ENCODE data around the gene UBE2O.
A peak's percentile ranks its signal among the peaks of the same experiment; 100 is the strongest.

Gene UBE2O

DNA sequence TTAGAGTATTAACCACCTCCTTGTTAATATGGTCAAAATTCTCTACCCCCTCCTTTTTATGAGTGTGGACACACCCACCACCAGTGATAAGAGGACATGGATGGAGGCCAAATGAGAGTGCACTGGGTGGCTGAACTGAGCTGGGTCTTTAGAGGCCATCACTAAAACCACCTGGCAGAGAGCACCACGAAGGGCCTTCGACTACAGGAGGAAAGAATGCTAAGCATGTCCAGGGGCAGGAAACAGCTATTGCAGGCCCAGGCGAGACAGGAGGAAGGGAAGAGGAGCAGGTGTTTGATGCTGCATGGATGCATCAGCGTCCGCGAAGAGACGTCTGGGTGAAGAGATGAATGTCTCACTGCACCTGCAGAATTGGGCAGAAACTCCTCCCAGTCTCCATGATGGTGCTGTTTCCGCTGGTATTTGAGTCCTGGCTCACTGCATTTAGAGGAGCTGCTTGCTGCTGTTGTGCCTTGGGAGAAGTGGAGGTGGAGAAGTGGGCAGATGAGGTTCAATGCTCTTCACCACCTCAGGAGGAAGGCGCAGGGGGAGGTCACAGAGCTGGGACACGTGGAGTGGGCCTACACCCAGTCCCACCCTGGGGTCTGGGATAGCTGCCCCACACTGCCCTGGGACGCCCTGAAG is 35.3 kb downstream of the UBE2O start:
- no peak for DNase-seq

DNA sequence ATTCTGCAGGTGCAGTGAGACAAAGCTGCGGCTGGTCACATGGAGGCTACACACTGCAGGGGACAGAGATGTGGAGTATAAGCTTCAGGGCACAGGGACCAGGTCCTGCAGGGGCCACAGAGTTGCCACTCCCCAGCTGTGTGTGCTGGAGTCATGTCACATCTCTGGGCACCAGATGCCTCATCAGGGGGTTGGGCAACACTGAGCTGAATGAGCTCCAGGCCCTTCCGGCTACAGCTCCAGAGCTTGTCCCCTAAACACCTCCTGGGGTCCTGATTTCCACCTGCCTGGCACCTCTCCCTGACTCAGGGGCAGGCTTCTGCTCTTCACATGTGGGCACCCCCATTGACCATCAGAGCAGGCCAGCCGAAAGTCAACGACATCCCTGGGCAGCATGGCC is 36.1 kb downstream of the UBE2O start:
- DNase-seq = no peak

DNA sequence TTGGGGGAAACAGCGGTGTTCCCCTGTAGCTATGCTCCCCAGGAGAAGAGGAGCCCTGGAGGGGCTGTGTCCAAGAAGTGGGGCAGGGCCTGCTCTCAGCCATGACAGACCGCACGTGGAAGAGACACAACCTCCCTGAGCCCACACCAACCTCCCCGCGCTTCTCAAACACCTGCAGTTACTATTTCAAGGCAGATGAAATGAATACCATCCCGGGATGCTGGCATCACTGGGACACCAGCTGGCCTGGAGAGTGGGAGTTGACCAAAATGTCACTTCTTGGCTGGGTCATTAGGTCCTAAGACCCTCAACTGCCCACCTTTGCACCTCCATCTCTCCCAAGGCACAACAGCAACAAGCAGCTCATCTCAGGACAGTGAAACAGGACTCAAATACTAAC is 36.5 kb downstream of the UBE2O start:
- DNase-seq = no peak

DNA sequence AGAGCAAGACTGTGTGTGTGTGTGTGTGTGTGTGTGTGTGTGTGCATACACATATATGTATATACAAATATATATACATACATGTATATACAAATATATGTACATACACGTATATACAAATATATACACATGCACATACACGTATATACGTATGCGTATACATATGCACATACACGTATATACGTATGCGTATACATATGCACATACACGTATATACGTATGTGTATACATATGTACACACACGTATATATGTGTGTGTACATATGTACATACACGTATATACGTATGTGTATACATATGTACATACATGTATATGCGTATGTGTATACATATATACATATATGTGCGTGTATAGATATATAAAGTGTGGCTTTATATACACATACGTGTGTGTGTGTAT is 37.2 kb downstream of the UBE2O start:
- DNase-seq = no peak

DNA sequence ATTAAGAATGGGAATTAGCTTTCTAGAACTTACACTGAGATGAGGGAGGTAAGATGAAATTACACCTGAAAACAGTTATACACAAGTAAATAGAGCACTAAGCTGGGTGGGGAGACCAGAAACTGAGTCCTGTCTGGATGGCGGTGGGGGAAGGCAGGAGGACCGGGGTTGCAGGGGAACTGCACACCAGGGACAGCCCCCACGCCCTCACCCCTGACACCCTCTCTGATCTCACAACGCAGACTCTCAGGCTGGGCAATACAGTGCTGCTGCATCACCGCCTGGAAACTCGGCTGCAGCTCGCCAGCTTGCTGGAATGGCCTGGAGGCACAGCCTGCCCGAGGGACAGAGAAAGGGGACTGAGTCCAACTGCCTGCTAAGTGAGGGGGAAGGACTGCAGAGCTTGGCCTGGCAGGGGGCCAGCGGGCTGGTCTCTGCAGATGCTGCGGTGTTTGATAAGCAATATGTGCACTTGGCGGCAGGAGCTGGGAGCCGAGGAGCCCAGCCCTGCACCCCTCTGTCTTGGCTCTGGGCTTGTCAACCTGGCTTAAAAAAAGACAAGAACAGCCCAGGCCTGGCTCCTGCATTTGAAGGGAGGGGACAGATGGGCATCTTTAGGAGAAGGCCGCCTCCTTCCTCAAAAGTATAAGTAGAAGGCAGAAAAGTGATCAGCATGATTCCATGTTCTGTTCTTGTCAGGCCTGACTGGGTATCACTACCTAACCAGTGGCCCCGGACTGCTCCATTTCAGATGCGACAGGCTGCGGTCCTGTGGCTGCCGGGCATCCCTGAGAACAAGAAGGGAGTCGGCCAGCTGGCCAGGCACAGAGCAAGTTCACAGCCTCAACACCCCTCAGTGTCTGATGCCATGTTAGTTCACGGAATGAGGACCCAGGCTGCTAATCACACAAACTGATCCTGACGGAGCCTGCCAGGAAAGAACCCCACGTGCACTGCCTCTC is 38.3 kb downstream of the UBE2O start:
- DNase-seq = peak in 40 of 51 donors; percentile 13 to 72 (median 42)

DNA sequence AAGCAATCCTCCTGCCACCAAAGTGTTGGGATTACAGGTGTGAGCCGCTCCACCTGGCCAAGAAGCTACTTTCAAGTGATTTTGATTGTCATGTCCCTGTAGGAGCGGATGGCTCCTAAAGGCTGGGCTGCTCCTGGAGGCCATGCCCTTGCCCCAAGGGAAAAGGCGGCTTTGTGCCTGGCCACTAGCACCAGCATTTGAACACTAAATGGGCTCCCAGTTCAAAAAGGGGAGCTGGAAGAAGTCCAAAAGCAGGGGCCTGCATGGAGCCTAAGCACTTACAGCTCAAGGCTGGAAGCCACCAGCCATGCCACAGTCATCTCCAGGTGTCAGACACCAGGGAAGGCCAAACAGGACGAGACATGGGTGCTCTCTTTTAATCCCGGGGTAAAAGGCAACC is 41.7 kb downstream of the UBE2O start:
- no peak for DNase-seq

GRCh38 chr17:76410328-76410965 is 42.5 kb downstream of the UBE2O start:
- no peak for DNase-seq

DNA sequence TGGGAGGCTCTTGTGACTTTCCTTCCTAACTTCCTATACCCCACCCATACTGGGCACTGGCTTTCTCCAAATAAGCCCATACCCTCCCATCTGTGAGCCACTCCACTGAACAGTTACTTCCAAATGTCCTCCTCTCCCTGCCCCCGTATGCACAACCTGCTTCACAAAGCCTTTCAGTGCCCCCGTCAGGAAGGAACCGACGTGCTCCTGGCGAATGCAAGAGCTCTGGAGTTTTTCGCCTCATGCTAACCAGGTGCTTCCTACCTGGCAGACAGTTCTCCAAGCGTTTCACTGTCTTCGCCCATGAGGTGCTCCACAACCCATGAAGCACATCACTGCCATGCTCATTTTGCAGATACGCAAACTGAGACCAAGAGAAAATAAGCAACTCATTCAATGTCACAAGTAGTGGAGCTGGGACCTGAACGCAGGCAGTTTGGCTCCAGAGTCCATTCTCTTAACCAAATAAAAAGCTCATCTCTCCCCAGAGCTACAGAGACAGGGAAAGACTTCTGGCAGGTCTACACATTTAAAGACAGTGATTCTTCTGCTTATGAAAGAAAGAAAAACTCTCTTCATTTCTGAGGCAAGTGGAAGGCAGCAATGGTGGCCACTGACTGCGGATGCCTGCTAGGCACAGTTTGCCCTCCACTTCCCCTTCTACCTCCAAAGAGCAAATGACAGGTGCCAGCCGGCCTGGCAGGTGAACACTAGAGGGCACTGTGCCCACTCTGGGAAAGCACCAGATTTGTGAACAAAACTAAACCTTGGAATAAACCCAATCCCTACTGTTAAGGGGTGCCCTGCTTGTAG is 44.7 kb downstream of the UBE2O start:
- peak in 14 of 51 donors; percentile 16 to 46 (median 24) for DNase-seq

DNA sequence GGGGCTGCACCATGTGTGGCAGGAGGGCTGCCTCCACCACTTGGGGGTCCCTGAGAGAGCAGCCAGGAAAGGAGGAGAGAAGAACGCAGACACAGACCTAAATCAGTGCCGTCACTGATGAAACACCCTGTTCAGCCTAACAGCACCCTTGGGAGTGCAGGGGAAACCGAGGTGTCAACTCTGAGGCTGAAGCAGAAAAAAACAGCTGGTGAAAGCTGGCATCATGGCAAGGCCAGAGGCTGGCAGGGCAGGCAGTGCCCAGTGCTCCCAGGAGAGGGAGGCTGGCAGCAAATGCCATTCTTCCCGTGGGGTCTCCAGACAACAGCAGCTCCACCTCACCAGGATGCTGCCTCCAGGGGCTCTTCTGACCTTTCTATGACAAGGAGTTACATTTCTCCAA is 45.4 kb downstream of the UBE2O start:
- no peak for DNase-seq

GRCh38 chr17:76405967-76406647 is 46.8 kb downstream of the UBE2O start:
- peak in 3 of 51 donors; percentile 19 to 30 (median 19) for DNase-seq

DNA sequence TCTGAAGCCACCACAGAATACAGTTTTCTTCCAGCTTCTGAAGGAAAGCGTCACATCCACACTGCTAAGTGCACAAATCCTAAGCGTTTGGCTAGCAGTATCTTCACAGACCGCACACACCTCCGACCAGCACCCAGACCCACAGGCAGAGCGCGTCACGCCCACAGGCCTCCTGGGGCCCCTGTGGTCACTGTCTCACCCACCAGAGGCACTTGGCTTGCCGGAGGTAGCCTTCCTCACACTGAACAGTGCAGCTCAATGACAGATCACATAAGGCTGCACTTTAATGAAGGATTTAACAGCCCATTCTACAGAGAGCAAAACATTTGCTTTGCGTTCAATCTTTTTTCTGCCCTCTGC is 47.4 kb downstream of the UBE2O start:
- no peak for DNase-seq

DNA sequence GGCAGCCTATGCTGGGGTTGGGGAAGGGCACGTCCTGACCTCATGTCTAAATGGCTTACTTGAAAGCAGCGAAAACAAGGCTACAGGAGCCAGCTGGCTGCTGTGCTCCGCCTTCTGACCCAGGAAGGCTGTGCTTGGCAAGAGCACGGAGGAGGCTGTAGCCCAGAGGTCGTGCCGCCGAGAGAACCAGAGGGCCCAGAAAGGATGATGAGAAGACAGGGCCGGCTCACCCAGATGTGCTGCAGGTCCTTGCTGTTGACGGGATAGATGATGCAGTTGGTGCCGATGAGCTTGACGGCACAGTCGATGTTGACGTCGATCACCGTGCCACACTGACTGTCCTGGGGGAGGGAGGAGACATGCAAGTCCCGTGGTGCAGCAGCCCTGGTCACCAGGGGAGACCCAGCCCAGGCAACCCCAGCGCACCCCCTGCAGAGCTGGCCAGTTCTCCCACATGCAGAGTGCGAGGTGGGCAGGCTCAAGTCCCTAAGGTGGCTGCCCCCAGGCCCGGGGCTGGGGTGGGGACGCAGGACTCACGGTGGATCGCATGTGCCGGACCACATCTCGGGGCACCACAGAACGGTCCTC is 47.9 kb downstream of the UBE2O start:
- DNase-seq = no peak

- no peak for DNase-seq
These were observed 48.7 kb downstream of the UBE2O start for GRCh38 chr17:76404256-76404655.

GRCh38 chr17:76402711-76403110 is 50.2 kb downstream of the UBE2O start:
- DNase-seq = no peak

- no peak for DNase-seq
These were observed 53.5 kb downstream of the UBE2O start for GRCh38 chr17:76399175-76400172.

DNA sequence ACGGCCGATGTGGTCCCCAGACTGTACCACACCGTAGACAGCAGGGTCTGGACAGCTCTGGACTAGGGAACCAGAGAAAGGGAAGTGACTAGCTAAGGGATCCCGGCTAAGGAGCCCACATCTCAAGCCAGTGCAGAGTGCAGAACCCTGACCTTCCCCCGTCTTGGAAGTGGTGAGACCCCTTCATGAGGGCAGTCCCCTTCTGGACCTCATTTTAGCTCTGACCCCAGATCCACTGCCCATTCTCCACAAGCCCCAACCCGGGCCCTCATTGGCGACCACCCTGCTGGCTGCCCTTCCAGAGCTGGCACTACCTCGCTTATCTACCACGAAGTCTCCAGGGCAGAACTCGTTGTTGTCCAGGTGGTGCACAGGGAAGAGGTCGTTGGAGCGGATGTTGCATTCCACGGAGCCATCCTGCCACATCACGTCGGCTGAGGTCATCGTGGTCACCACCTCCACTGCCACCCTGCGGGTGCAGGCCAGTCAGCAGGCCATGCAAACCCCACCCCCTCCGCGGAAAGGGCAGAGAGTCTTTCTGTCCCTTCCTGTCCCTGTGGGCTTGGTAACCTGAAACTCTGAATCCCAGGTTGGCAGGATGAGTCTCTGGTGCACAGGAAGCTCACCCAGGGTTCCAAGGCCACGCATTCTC is 54.3 kb downstream of the UBE2O start:
- no peak for DNase-seq

DNA sequence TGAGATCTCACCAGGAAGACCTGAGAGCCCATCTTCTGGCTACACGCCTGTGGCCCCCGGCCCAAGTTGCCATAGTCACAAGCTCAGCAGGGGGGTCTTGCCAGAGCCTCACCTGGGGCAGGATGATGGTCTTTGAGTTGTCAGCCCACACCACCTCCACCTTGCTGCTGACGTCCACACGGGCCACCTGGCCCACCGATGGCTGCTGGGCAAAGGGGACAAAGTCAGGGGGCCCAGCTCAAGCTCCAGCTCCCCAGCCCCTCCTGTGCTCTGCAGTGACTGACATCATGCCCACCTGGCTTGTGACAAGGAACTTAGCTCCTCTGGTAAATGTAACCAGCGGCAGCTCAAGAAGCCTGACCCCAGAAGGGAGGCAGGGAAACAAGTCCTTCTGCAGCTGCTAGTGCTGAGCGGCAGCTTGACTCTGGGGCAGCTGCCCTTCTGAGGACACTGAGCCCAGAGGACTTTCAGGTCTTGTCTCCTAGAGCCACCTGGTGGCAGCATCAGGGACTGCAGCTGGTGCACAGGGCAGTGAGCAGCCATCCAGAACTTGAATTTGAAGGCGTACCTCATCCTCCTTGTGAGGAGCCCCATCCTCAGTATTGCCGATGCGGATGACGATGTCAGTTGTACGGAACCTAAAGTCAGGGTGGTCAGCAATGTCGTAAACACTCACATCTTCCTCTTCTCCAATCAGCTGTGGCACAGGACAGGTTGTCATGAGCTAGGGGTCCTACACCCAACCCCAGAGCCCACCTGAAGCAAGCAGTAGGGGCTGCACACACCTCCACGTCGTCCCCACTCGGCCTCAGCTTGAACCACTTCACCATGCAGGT is 55.0 kb downstream of the UBE2O start:
- DNase-seq = peak; percentile 12 to 95 (median 74)

GRCh38 chr17:76397184-76397583 is 55.8 kb downstream of the UBE2O start:
- DNase-seq = no peak
